ENCODE results near the gene RASSF5. TPM values are rescaled to one million over a fixed set of nuclear protein-coding genes. Genes with fewer than 3 reads are reported as not detected.
A peak's percentile ranks its signal among the peaks of the same experiment; 100 is the strongest.

Gene RASSF5
- total and polyA plus RNA-seq, 2 experiments from 2014 or later, result 0.48 to 4.4 TPM

DNA sequence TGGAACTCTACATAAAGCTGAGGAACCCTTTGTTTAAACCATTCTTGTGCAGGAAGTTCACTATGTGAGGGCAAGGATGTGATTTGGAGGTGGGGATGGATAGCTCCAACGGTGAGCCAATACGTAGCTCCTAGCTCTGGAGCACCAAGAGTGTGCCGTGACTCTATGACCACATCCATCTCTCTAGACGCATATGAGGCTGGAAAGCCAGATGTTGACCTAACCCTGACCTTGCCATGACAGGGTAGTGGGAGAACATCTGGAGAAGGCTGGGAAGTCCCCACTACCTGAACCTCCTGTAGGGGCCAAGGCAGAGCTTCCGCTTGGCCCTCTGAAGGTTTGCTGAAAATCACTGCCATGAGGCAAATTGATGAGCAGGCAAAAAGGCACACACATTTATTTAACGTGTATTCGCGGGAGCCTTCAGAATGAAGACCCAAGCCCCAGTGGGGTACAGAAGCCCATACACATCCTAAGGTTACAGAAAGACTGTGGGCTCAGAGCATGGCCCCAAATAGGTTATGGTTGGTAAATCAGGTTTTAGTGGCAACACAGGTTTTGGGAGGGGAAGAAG is 61.5 kb downstream of the RASSF5 start (continued):
- TF ChIP-seq REST (IDR thresholded peaks at IDR 0.05; ENCODE audit: unreplicated experiment) (no peak), POLR2AphosphoS5 (IDR thresholded peaks at IDR 0.05; ENCODE audit: low read depth) (no peak), JUNB (IDR thresholded peaks at IDR 0.05; ENCODE audit: unreplicated experiment) (no peak), EZH2 (IDR thresholded peaks at IDR 0.05; ENCODE audit: low read depth, unreplicated experiment) (no peak), CTCF (conservative IDR thresholded peaks at IDR 0.05; ENCODE audit: low read depth in 2 of 2) (no peak), STAT1 (IDR thresholded peaks at IDR 0.05; ENCODE audit: unreplicated experiment) (no peak)

DNA sequence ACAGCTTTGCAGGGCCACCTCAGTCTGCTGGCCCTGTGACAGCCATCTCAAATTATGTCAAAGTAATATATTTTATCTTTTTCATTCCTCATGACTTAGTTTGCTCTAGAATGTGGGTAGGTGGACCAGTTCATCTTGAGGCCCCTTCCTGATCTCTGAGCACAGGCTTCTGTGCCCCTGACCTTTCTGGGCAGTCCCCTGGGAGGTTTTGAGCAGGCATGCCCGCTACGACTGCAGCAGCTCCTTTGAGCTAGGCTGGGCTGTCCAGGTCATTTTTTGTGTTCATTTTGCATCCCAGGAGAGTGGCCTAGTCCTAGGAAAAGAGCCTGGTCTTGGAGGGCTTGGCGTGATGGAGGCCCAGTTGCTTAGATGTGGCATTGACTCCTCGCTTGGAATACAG is 62.2 kb downstream of the RASSF5 start:
- Histone ChIP-seq H3K36me3 (ENCODE audit: insufficient read depth) (no peaks in the 10 kb centered on the region), H3F3A (replicated peaks; ENCODE audit: low read depth) (no peaks in the 10 kb centered on the region), H3K4me2 (0 out of 2 replicates have a peak overlapping the region, but pooled peaks have one; percentile 38), H3K4me3 (no peak overlapping the region), H3K79me2 (replicated peaks; ENCODE audit: insufficient read depth) (no peaks in the 10 kb centered on the region), H3K27ac (ENCODE audit: low read depth) (no peak overlapping the region), H4K20me1 (replicated peaks; ENCODE audit: insufficient read depth) (no peaks in the 10 kb centered on the region), H2AFZ (no peak overlapping the region), H3K9me2 (ENCODE audit: insufficient read depth) (0 out of 2 replicates have a peak, but pooled peaks cover 4% of the 10 kb centered on the region), H3K27me3 (ENCODE audit: insufficient read depth) (no peaks in the 10 kb centered on the region), H3K4me1 (ENCODE audit: insufficient read depth) (0 out of 2 replicates have a peak, but pooled peaks cover 6% of the 10 kb centered on the region)
- TF ChIP-seq, protein P1, sequence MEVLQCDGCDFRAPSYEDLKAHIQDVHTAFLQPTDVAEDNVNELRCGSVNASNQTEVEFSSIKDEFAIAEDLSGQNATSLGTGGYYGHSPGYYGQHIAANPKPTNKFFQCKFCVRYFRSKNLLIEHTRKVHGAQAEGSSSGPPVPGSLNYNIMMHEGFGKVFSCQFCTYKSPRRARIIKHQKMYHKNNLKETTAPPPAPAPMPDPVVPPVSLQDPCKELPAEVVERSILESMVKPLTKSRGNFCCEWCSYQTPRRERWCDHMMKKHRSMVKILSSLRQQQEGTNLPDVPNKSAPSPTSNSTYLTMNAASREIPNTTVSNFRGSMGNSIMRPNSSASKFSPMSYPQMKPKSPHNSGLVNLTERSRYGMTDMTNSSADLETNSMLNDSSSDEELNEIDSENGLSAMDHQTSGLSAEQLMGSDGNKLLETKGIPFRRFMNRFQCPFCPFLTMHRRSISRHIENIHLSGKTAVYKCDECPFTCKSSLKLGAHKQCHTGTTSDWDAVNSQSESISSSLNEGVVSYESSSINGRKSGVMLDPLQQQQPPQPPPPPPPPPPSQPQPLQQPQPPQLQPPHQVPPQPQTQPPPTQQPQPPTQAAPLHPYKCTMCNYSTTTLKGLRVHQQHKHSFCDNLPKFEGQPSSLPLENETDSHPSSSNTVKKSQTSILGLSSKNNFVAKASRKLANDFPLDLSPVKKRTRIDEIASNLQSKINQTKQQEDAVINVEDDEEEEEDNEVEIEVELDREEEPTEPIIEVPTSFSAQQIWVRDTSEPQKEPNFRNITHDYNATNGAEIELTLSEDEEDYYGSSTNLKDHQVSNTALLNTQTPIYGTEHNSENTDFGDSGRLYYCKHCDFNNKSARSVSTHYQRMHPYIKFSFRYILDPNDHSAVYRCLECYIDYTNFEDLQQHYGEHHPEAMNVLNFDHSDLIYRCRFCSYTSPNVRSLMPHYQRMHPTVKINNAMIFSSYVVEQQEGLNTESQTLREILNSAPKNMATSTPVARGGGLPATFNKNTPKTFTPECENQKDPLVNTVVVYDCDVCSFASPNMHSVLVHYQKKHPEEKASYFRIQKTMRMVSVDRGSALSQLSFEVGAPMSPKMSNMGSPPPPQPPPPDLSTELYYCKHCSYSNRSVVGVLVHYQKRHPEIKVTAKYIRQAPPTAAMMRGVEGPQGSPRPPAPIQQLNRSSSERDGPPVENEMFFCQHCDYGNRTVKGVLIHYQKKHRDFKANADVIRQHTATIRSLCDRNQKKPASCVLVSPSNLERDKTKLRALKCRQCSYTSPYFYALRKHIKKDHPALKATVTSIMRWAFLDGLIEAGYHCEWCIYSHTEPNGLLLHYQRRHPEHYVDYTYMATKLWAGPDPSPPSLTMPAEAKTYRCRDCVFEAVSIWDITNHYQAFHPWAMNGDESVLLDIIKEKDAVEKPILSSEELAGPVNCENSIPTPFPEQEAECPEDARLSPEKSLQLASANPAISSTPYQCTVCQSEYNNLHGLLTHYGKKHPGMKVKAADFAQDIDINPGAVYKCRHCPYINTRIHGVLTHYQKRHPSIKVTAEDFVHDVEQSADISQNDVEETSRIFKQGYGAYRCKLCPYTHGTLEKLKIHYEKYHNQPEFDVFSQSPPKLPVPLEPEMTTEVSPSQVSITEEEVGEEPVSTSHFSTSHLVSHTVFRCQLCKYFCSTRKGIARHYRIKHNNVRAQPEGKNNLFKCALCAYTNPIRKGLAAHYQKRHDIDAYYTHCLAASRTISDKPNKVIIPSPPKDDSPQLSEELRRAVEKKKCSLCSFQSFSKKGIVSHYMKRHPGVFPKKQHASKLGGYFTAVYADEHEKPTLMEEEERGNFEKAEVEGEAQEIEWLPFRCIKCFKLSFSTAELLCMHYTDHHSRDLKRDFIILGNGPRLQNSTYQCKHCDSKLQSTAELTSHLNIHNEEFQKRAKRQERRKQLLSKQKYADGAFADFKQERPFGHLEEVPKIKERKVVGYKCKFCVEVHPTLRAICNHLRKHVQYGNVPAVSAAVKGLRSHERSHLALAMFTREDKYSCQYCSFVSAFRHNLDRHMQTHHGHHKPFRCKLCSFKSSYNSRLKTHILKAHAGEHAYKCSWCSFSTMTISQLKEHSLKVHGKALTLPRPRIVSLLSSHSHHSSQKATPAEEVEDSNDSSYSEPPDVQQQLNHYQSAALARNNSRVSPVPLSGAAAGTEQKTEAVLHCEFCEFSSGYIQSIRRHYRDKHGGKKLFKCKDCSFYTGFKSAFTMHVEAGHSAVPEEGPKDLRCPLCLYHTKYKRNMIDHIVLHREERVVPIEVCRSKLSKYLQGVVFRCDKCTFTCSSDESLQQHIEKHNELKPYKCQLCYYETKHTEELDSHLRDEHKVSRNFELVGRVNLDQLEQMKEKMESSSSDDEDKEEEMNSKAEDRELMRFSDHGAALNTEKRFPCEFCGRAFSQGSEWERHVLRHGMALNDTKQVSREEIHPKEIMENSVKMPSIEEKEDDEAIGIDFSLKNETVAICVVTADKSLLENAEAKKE (CRISPR knock-in tag; IDR thresholded peaks at IDR 0.05), result no peak
- TF ChIP-seq EZH2phosphoT487 (IDR thresholded peaks at IDR 0.05; ENCODE audit: unreplicated experiment) (no peak), JUNB (IDR thresholded peaks at IDR 0.05; ENCODE audit: unreplicated experiment) (no peak), POLR2AphosphoS5 (IDR thresholded peaks at IDR 0.05; ENCODE audit: low read depth) (no peak), REST (IDR thresholded peaks at IDR 0.05; ENCODE audit: unreplicated experiment) (no peak)
- Mint-ChIP-seq H3K4me3 (no peak overlapping the region), H3K27ac (no peak overlapping the region), H3K27me3 (ENCODE audit: insufficient read depth, low read depth, poor library complexity) (peaks cover 6% of the 10 kb centered on the region), H3K4me1 (peaks cover 20% of the 10 kb centered on the region), H3K9me3 (no peaks in the 10 kb centered on the region), H3K36me3 (ENCODE audit: low read depth) (no peaks in the 10 kb centered on the region; the same call in 2 of the 3 replicates)
- no peak for ATAC-seq
- DNase-seq (ENCODE audit: low spot score), result no peak
